MM.1S (cell line): ENCODE data around the gene KCNMA1.

ENCODE experiments used
- DNase-seq: peaks from one replicate; pipeline ENCODE4 v3.0.0-alpha.2; 2015
- H2AFZ ChIP-seq: fragments of 300-600 bp; sonication (generic); 2 replicates; pipeline ENCODE4 v1.6.0; 2016; ENCODE audit warnings: antibody characterized with exemption, low read length
- H3F3A ChIP-seq: fragments of 300-600 bp; sonication (generic); 2 replicates; pipeline ENCODE4 v1.6.1; 2016; ENCODE audit warnings: mild to moderate bottlenecking, antibody characterized with exemption, low read length, moderate library complexity, mixed read lengths; ENCODE audit not compliant: insufficient read depth
- H3K27ac ChIP-seq: fragments of 300-600 bp; sonication (generic); 2 replicates; pipeline ENCODE4 v1.5.1; 2016; ENCODE audit warnings: mild to moderate bottlenecking, low read length
- H3K27me3 ChIP-seq: fragments of 300-600 bp; sonication (generic); replicated peaks from 2 replicates; pipeline ENCODE4 v1.6.0; 2016; ENCODE audit warnings: low read length; ENCODE audit not compliant: insufficient read depth
- H3K36me3 ChIP-seq: fragments of 300-600 bp; sonication (generic); replicated peaks from 2 replicates; pipeline ENCODE4 v1.6.1; 2016; ENCODE audit warnings: mild to moderate bottlenecking, low read length, mixed read lengths; ENCODE audit not compliant: insufficient read depth
- H3K4me1 ChIP-seq: fragments of 300-600 bp; sonication (generic); 2 replicates; pipeline ENCODE4 v1.6.1; 2016; ENCODE audit warnings: low read length, mixed read lengths
- H3K4me2 ChIP-seq: fragments of 300-600 bp; sonication (generic); 2 replicates; pipeline ENCODE4 v1.6.0; 2016; ENCODE audit warnings: low read depth, low read length
- H3K4me3 ChIP-seq: fragments of 300-600 bp; sonication (generic); 2 replicates; pipeline ENCODE4 v1.5.1; 2016; ENCODE audit warnings: low read length, mixed read lengths
- H3K79me2 ChIP-seq: fragments of 300-600 bp; sonication (generic); 2 replicates; pipeline ENCODE4 v1.6.1; 2016; ENCODE audit warnings: mixed run types, low read length, mixed read lengths
- H3K9ac ChIP-seq: fragments of 300-600 bp; sonication (generic); 2 replicates; pipeline ENCODE4 v1.6.1; 2016; ENCODE audit warnings: low read length, mixed read lengths
- H3K9me2 ChIP-seq: fragments of 300-600 bp; sonication (generic); replicated peaks from 2 replicates; pipeline ENCODE4 v1.6.1; 2016; ENCODE audit warnings: mild to moderate bottlenecking, low read length, mixed read lengths; ENCODE audit not compliant: insufficient read depth
- H3K9me3 ChIP-seq: fragments of 300-600 bp; sonication (generic); replicated peaks from 2 replicates; pipeline ENCODE4 v1.6.1; 2016; ENCODE audit warnings: mild to moderate bottlenecking, low read length, mixed read lengths; ENCODE audit not compliant: insufficient read depth
- H4K20me1 ChIP-seq: fragments of 300-600 bp; sonication (generic); 2 replicates; pipeline ENCODE4 v1.6.1; 2016; ENCODE audit warnings: mild to moderate bottlenecking, low read length, moderate library complexity, mixed read lengths; ENCODE audit not compliant: insufficient read depth
- CTCF ChIP-seq: fragments of 300-600 bp; sonication (generic); IDR thresholded peaks from 2 replicates; pipeline ENCODE4 v1.5.1; 2016; ENCODE audit warnings: antibody characterized with exemption, low read length, mixed read lengths
- EZH2 ChIP-seq: fragments of 300-600 bp; sonication (generic); optimal IDR thresholded peaks from 2 replicates; pipeline ENCODE3; 2017; ENCODE audit warnings: low read depth, mild to moderate bottlenecking, antibody characterized with exemption, low read length, mixed read lengths
- EZH2phosphoT487 ChIP-seq: fragments of 300-600 bp; sonication (generic); IDR thresholded peaks from 2 replicates; pipeline ENCODE4 v1.6.1; 2018; ENCODE audit warnings: antibody characterized with exemption, low read length

KCNMA1 gene

GRCh38 chr10:77593771-77594470 is 43.7 kb downstream of the KCNMA1 start:
- H3K4me2 ChIP-seq, result no peak overlapping the region
- H2AFZ ChIP-seq, result no peak overlapping the region
- no peaks in the 10 kb centered on the region for H3K9me3 ChIP-seq
- DNase-seq, result no peak
- no peaks in the 10 kb centered on the region for H3K4me1 ChIP-seq
- H3K79me2 ChIP-seq, result no peaks in the 10 kb centered on the region
- no peaks in the 10 kb centered on the region for H3F3A ChIP-seq
- no peak overlapping the region for H3K27ac ChIP-seq
- H4K20me1 ChIP-seq, result no peaks in the 10 kb centered on the region
- no peak for TF ChIP-seq EZH2phosphoT487
- TF ChIP-seq CTCF, result no peak
- no peak for TF ChIP-seq EZH2
- H3K36me3 ChIP-seq, result no peaks in the 10 kb centered on the region
- H3K27me3 ChIP-seq, result no peaks in the 10 kb centered on the region
- no peak overlapping the region for H3K9ac ChIP-seq
- H3K4me3 ChIP-seq, result no peak overlapping the region
- no peaks in the 10 kb centered on the region for H3K9me2 ChIP-seq

- Histone ChIP-seq H3K9me2 (no peaks in the 10 kb centered on the region), H3K9ac (no peak overlapping the region), H3F3A (no peaks in the 10 kb centered on the region), H3K9me3 (no peaks in the 10 kb centered on the region), H3K27me3 (no peaks in the 10 kb centered on the region), H3K27ac (no peak overlapping the region), H3K4me3 (no peak overlapping the region), H4K20me1 (no peaks in the 10 kb centered on the region), H3K79me2 (no peaks in the 10 kb centered on the region), H2AFZ (no peak overlapping the region), H3K4me2 (no peak overlapping the region), H3K4me1 (no peaks in the 10 kb centered on the region), H3K36me3 (no peaks in the 10 kb centered on the region)
- DNase-seq, result no peak
- TF ChIP-seq CTCF (no peak), EZH2 (no peak), EZH2phosphoT487 (no peak)
Observed at GRCh38 chr10:77592946-77593636, 44.5 kb downstream of the KCNMA1 start.

DNA sequence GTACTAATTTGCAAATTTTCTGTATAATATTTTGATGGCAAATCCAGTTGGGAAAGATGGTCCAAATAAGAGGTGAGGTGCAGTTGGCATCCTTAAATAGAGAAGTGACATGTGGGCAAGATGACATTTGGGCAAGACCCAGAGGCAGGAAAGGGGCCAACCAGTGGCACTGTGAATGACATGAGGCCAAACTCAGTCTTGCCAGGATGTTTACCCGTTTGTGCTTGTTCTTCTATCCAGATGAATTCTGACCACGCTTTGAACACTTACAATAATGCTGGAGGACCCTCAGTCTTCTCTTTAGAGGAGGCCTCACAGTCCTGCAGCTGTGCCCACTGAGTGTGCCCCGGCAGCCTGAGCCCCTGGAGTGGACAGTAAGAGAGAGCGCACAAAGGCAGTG is 45.1 kb downstream of the KCNMA1 start:
- Histone ChIP-seq H3K27ac (no peak overlapping the region), H3K9ac (no peak overlapping the region), H3K79me2 (no peaks in the 10 kb centered on the region), H3K4me2 (no peak overlapping the region), H3K9me2 (no peaks in the 10 kb centered on the region), H4K20me1 (no peaks in the 10 kb centered on the region), H3K4me3 (no peak overlapping the region), H3K27me3 (no peaks in the 10 kb centered on the region), H3K9me3 (no peaks in the 10 kb centered on the region), H3K36me3 (no peaks in the 10 kb centered on the region), H3K4me1 (no peaks in the 10 kb centered on the region), H2AFZ (no peak overlapping the region), H3F3A (no peaks in the 10 kb centered on the region)
- TF ChIP-seq EZH2phosphoT487, result no peak
- no peak for TF ChIP-seq EZH2
- no peak for TF ChIP-seq CTCF
- no peak for DNase-seq
